Esophagus muscularis mucosa (tissue), 4 donors: ENCODE data around the gene ZNF219. TPM values are rescaled to one million over a fixed set of nuclear protein-coding genes. Genes with fewer than 3 reads are reported as not detected.
A peak's percentile ranks its signal among the peaks of the same experiment; 100 is the strongest.

Experiments
- DNase-seq: peaks from one replicate; pipeline ENCODE4 v3.0.0-alpha.2; 2017; ENCODE audit errors: extremely low spot score
- H3K27ac ChIP-seq, 4 donors: fragments of 200-600 bp; sonication (generic); replicated peaks in 1 of 4; 1 replicate in 3 of 4; 2 replicates in 1 of 4; pipeline ENCODE4 v1.5.1; 2016 to 2019; ENCODE audit warnings: mild to moderate bottlenecking in 1 of 4
- H3K27me3 ChIP-seq, 4 donors: fragments of 200-600 bp; sonication (generic); one replicate each; pipeline versions ENCODE4 v1.5.1 to v1.6.0; 2016 to 2019
- H3K36me3 ChIP-seq, 4 donors: fragments of 200-600 bp; sonication (generic); one replicate each; pipeline ENCODE4 v1.5.1; 2016 to 2019
- H3K4me1 ChIP-seq, 4 donors: fragments of 200-600 bp; sonication (generic); one replicate each; pipeline ENCODE4 v1.5.1; 2016 to 2019
- H3K4me3 ChIP-seq, 4 donors: fragments of 200-600 bp; sonication (generic); 1 replicate in 2 of 4; 2 replicates in 2 of 4; pipeline ENCODE4 v1.5.1; 2016 to 2019; ENCODE audit warnings: mild to moderate bottlenecking in 4 of 4, moderate library complexity in 1 of 4
- H3K9me3 ChIP-seq, 4 donors: fragments of 200-600 bp; sonication (generic); 1 replicate in 3 of 4; 2 replicates in 1 of 4; pipeline ENCODE4 v1.5.1; 2016 to 2019
- EP300 ChIP-seq: sonication (generic); formaldehyde crosslinking; IDR thresholded peaks from one replicate; pipeline ENCODE4 v1.6.1; 2017; ENCODE audit warnings: antibody characterized with exemption
- POLR2A ChIP-seq: fragments of 450-650 bp; IDR thresholded peaks from one replicate; pipeline ENCODE4 v1.6.1; 2017; ENCODE audit warnings: antibody characterized with exemption, moderate library complexity, mild to moderate bottlenecking, low read depth
- POLR2AphosphoS5 ChIP-seq, 2 donors: sonication (generic); formaldehyde crosslinking; IDR thresholded peaks; one replicate each; pipeline ENCODE4 v1.6.1; 2017; ENCODE audit warnings: antibody characterized with exemption in 2 of 2
- WGBS: methylation state at CpG from one replicate; pipeline ENCODE4 v1.1.5; 2018; 5-methylcytosine and 5-hydroxymethylcytosine counted together
- intact Hi-C: fragments of 100-400 bp; cut with DNase I; formaldehyde crosslinking; loops from one replicate; pipeline ENCODE4 v1.15.1; 2023
- total RNA-seq, 4 donors: library from RNA; depleted of rRNA; stranded (reverse); fragments of >200 nt; gene quantifications; one replicate each; pipeline versions ENCODE4 v1.1.0 to v1.2.1, GENCODE V29; 2016
- TF ChIP-seq, protein P1 (sequence below), 3 experiments: fragments of 200-600 bp in 2 of 3; fragments of 450-650 bp in 1 of 3; sonication (generic) in 2 of 3; IDR thresholded peaks; one replicate each; pipeline ENCODE4 v1.5.1; 2017 to 2019; ENCODE audit warnings: antibody characterized with exemption in 3 of 3, mild to moderate bottlenecking in 2 of 3, moderate library complexity in 1 of 3

The ZNF219 gene
- total RNA-seq, 4 donors from 2014 or later, result 64.4 to 116 (median 94.3) TPM

- intact Hi-C loops, result loop anchor here (10.0 kb wide), 1 partner anchor 193 kb away; no protein-coding TSS in a partner anchor
- DNase-seq, result no peak
- TF ChIP-seq, protein P1, sequence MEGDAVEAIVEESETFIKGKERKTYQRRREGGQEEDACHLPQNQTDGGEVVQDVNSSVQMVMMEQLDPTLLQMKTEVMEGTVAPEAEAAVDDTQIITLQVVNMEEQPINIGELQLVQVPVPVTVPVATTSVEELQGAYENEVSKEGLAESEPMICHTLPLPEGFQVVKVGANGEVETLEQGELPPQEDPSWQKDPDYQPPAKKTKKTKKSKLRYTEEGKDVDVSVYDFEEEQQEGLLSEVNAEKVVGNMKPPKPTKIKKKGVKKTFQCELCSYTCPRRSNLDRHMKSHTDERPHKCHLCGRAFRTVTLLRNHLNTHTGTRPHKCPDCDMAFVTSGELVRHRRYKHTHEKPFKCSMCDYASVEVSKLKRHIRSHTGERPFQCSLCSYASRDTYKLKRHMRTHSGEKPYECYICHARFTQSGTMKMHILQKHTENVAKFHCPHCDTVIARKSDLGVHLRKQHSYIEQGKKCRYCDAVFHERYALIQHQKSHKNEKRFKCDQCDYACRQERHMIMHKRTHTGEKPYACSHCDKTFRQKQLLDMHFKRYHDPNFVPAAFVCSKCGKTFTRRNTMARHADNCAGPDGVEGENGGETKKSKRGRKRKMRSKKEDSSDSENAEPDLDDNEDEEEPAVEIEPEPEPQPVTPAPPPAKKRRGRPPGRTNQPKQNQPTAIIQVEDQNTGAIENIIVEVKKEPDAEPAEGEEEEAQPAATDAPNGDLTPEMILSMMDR (IDR thresholded peaks at IDR 0.05), result no peak
- TF ChIP-seq POLR2AphosphoS5 (IDR thresholded peaks at IDR 0.05) (no peak), POLR2A (no peak), EP300 (no peak)
- peak overlapping the region in 1 of 4 donors; percentile 5 for H3K27ac ChIP-seq
- H3K36me3 ChIP-seq, result no peaks in the 10 kb centered on the region
- WGBS, result 51% methylated on average over 2 of the region's 2 CpGs
- H3K4me1 ChIP-seq, result peaks cover 24 to 37% (median 29%) of the 10 kb centered on the region in 4 donors
- no peaks in the 10 kb centered on the region for H3K9me3 ChIP-seq
- no peak overlapping the region for H3K4me3 ChIP-seq
- no peaks in the 10 kb centered on the region for H3K27me3 ChIP-seq
These were observed 51.1 kb downstream of the ZNF219 start for GRCh38 chr14:21047378-21047781.

- Histone ChIP-seq H3K9me3 (no peaks in the 10 kb centered on the region), H3K4me1 (peaks cover 34 to 50% (median 40%) of the 10 kb centered on the region in 4 donors), H3K36me3 (no peaks in the 10 kb centered on the region), H3K27ac (no peak overlapping the region), H3K27me3 (no peaks in the 10 kb centered on the region), H3K4me3 (no peak overlapping the region)
- intact Hi-C loops, result loop anchor here (10.0 kb wide), 1 partner anchor 189 kb away; no protein-coding TSS in a partner anchor
- TF ChIP-seq POLR2A (no peak), EP300 (no peak), POLR2AphosphoS5 (IDR thresholded peaks at IDR 0.05) (no peak)
- TF ChIP-seq, protein P1 (IDR thresholded peaks at IDR 0.05), result no peak
- 48% methylated on average over 6 of the region's 6 CpGs for WGBS
- DNase-seq, result no peak
These were observed 54.4 kb downstream of the ZNF219 start for GRCh38 chr14:21043974-21044618.

GRCh38 chr14:21043387-21043973 lies 55.0 kb downstream of the ZNF219 start:
- DNase-seq, result no peak
- H3K9me3 ChIP-seq, result no peaks in the 10 kb centered on the region
- TF ChIP-seq, protein P1 (IDR thresholded peaks at IDR 0.05), result no peak
- TF ChIP-seq POLR2A (no peak), EP300 (no peak), POLR2AphosphoS5 (IDR thresholded peaks at IDR 0.05) (no peak)
- 44% methylated on average over 2 of the region's 2 CpGs for WGBS
- H3K27ac ChIP-seq, result no peak overlapping the region
- intact Hi-C loops, result loop anchor here (10.0 kb wide), 1 partner anchor 189 kb away; no protein-coding TSS in a partner anchor
- peaks cover 40 to 53% (median 46%) of the 10 kb centered on the region in 4 donors for H3K4me1 ChIP-seq
- no peak overlapping the region for H3K4me3 ChIP-seq
- no peaks in the 10 kb centered on the region for H3K36me3 ChIP-seq
- no peaks in the 10 kb centered on the region for H3K27me3 ChIP-seq

DNA sequence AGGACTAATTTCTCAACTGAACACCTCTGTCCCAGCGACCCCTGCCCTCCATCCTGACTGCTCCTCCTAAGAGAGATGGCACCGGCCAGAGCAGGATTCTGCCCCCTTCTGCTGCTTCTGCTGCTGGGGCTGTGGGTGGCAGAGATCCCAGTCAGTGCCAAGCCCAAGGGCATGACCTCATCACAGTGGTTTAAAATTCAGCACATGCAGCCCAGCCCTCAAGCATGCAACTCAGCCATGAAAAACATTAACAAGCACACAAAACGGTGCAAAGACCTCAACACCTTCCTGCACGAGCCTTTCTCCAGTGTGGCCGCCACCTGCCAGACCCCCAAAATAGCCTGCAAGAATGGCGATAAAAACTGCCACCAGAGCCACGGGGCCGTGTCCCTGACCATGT lies 55.5 kb downstream of the ZNF219 start:
- peaks cover 46 to 53% (median 49%) of the 10 kb centered on the region in 4 donors for H3K4me1 ChIP-seq
- no peak overlapping the region for H3K27ac ChIP-seq
- H3K9me3 ChIP-seq, result no peaks in the 10 kb centered on the region
- WGBS, result 55% methylated on average over 8 of the region's 8 CpGs
- TF ChIP-seq EP300, result no peak
- TF ChIP-seq, protein P1 (IDR thresholded peaks at IDR 0.05), result no peak
- TF ChIP-seq POLR2AphosphoS5 (IDR thresholded peaks at IDR 0.05), result no peak
- no peak for TF ChIP-seq POLR2A
- no peak overlapping the region for H3K4me3 ChIP-seq
- no peaks in the 10 kb centered on the region for H3K27me3 ChIP-seq
- intact Hi-C loops, result loop anchor here (10.0 kb wide), 1 partner anchor 188 kb away; no protein-coding TSS in a partner anchor
- DNase-seq, result no peak
- H3K36me3 ChIP-seq, result no peaks in the 10 kb centered on the region
